GM12873 (cell line): Measurements from ENCODE around the gene PCDH12.

Experiments used
- CTCF ChIP-seq: IDR thresholded peaks from 2 replicates; pipeline ENCODE4 v1.5.1; 2012; ENCODE audit warnings: low read depth, mild to moderate bottlenecking, moderate library complexity, low read length, control low read depth; ENCODE audit not compliant: insufficient read depth; ENCODE audit errors: missing control alignments

The PCDH12 gene

GRCh38 chr5:141945511-141946051 lies 12.4 kb downstream of the PCDH12 start:
- TF ChIP-seq CTCF, result no peak

- no peak for TF ChIP-seq CTCF
Observed at GRCh38 chr5:141944076-141944475, 13.9 kb downstream of the PCDH12 start.

- no peak for TF ChIP-seq CTCF
Observed at GRCh38 chr5:141942185-141942857, 15.7 kb downstream of the PCDH12 start.

- no peak for TF ChIP-seq CTCF
Observed at GRCh38 chr5:141941779-141942178, 16.2 kb downstream of the PCDH12 start.

GRCh38 chr5:141941307-141941706 lies 16.7 kb downstream of the PCDH12 start:
- no peak for TF ChIP-seq CTCF

GRCh38 chr5:141940695-141941271 lies 17.2 kb downstream of the PCDH12 start:
- TF ChIP-seq CTCF, result no peak

- TF ChIP-seq CTCF, result no peak
Observed at GRCh38 chr5:141935538-141935937, 22.5 kb downstream of the PCDH12 start.
